Fibroblast of skin of right quadriceps (primary cell): ENCODE results near the gene TPGS1.

Experiments
- DNase-seq: peaks from one replicate; pipeline ENCODE4 v3.0.0-alpha.2; 2013

TPGS1 gene

DNA sequence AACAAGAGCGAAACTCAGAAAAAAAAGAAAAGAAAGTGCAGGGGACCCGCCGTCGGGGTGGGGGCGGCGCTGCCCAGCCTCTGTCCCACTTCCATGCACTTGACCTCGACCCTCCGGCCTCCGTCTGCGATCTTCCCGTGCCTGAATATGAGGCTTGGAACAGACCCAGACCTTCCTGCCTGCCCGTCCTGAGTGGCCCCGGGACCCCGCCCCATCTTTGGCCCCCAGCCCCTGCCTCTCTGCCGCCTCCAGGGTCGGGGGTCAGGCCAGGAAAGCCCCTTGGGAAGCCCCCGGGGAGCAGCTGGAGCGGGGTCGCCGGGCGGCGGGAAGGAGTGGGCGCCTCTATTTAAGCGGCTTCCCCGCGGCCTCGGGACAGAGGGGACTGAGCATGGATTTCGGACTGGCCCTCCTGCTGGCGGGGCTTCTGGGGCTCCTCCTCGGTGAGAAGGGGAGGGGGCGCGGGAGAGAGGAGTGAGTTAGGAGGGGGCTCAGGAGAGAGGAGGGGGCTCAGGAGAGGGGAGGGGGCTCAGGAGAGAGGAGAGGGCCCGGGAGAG is 11.1 kb upstream of the TPGS1 start, which contains the start of gene MADCAM1:
MADCAM1 (plus strand) TSS at position 375 of the 554 bp plus-strand sequence; CDS start at position 389, 14 bp downstream.
- DNase-seq: no peak

DNA sequence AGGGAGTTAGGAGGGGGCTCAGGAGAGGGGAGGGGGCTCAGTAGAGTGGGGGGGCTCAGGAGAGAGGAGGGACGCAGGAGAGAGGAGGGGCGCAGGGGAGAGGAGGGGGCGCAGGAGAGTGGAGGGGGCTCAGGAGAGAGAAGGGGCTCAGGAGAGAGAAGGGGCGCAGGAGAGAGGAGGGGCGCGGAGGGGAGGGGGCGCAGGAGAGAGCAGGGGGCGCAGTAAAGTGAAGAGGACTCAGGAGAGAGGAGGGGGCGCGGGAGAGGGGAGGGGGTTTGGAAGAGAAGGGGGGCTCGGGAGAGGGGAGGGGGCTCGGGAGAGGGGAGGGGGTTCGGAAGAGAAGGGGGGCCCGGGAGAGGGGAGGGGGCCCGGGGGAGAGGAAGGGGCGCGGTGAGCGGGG is 10.3 kb upstream of the TPGS1 start:
- no peak for DNase-seq

GRCh38 chr19:497491-497868 is 9.8 kb upstream of the TPGS1 start:
- no peak for DNase-seq

DNA sequence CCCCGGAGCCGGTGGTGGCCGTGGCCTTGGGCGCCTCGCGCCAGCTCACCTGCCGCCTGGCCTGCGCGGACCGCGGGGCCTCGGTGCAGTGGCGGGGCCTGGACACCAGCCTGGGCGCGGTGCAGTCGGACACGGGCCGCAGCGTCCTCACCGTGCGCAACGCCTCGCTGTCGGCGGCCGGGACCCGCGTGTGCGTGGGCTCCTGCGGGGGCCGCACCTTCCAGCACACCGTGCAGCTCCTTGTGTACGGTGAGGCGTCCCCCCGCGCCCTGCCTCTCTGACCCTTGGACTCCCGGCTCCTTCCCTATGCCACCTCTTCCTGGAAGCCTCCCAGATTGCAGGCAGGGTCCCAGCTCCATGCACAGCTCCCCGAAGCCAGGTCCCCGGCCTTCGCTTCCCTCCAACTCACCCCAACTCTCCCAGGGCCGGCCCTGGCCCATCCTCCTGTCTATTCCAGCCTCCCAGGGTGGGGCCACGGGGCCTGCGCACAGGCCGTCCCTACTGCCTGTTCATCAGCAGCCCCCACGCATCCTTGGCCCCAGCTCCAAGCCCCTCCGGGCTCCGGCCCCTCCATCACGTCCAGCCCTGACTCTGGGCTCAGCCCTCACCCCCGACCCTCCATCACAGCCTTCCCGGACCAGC is 9.3 kb upstream of the TPGS1 start:
- DNase-seq: no peak

GRCh38 chr19:498511-498891 is 8.8 kb upstream of the TPGS1 start:
- no peak for DNase-seq

DNA sequence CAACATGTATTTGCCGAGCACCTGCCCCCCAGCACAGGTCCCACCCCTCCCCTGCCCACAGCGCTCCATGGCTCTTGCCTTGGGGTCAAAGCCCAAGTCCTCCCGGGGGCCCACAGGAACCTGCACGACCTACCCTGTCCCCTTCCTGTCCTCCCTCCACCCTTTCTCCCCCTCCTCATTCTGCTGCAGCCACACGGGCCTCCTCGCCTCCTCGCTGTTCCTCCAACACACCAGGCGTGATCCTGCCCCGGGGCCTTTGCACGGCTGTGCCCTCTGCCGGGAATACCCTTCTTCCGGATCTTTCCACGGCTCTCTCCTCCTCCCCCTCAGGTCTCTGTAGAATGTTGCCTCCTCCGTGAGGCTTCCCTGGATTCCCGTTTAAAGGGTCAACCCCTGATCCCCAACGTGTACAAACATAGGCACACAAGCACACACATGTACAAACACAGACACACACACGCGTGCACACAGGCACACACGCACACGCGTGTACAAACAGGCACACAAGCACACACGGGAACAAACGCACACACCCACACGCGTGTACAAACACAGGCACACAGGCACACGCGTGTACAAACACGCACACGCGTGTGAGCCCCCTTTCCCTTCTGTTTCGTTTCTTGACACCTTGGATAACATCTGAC is 8.2 kb upstream of the TPGS1 start:
- DNase-seq: no peak

- no peak for DNase-seq
Measured at GRCh38 chr19:501646-502045, 5.7 kb upstream of the TPGS1 start.

- no peak for DNase-seq
Measured at GRCh38 chr19:504616-505015, 2.7 kb upstream of the TPGS1 start.

GRCh38 chr19:506404-507285 is 652 bp upstream of the TPGS1 start:
- peak; percentile 100 for DNase-seq

DNA sequence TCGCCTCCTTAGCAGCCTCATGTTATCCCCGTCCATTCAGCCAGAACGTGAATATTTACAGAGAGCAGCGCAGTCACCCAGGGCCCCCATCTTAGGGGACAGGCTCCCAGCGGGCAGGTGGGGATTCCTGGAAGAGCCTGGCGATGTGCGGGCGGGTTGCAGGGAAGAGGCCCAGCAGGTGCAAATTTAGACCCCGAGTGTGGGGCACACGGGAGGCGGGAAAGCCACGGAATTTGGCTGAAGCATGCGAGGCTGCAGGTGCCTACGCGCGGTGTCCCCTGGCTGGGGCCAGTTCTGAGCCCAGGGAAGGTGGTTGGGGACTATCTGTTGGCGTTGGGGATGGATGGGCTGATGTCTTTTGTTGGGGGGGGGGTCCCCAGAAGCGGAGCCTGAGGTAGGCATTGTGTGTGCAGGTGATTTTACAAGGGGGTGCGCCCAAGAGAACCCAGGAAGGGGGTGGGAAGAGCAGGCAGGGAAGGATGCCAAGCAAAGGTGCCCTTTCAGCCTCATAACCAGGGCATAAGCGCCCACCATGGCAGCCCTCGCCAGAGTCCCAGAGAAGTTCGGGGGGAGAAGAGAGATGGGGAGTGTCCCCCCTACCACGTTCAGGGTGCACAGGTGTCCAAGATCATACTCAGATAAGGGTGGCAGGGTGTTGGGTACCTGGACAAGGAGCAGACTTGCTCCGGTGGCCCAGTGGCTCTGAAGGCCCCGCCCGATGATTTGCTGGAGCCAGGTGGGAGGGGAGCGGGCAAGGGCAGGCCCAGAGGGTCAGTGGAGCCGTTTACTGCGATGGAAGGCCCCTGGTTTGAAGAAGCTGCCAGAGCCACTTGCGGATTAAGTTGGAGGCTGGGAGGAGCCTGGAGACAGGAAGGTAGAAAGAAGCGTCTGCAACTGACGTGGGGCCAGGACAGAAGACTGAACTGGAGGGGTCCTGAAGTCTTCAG is 1.2 kb downstream of the TPGS1 start:
- no peak for DNase-seq

DNA sequence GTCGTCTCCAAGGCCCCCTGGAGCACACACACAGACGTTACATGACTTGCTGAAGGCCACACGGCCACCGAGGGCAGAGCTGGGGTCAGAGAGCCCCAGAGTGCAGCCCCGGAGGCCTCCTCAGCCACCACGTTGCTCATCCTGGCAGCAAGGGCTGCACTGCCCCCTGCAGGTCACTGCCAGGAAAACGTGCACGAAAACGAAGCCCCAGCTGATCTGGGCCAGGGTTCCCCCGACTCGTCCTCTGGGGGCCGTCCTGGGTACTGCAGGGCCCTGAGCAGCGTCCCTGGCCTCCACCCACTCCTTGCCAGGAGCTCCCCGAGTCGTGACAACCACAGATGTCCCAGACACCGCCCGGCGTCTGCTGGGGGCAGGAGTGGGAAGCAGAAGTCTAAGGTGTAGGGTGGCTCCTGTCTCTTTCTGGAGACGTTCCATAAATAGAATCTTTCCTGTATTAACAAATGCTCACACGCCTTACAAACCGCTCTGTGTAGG is 3.4 kb downstream of the TPGS1 start:
- DNase-seq: peak; percentile 89

GRCh38 chr19:511101-511851 is 4.0 kb downstream of the TPGS1 start:
- DNase-seq: peak; percentile 85

GRCh38 chr19:512547-513365 is 5.5 kb downstream of the TPGS1 start:
- no peak for DNase-seq

DNA sequence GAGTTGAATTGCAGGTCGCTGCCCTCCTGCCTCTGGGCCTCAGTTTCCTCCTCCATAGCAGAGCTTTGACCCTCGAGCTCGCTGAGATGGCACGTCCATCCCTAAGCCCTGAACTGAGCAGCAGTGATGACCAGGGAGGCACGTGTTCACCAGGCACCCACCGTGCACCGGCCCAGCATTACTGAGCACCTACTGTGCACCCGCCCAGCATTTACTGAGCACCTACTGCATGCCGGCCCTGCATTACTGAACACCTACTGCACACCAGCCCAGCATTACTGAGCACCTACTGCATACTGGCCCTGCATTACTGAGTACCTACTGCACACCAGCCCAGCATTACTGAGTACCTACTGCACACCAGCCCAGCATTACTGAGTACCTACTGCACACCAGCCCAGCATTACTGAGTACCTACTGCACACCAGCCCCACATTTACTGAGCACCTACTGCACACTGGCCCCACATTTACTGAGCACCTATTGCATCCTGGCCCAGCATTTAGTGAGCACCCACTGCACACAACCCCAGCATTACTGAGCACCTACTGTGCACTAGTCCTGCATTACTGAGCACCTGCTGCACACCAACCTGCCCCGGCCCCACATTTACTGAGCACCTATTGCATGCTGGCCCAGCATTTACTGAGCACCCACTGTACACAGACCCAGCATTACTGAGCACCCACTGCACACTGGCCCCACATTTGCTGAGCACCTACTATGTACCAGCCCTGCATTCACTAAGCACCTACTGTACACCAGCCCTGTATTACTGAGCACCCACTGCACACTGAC is 6.3 kb downstream of the TPGS1 start:
- DNase-seq: no peak

GRCh38 chr19:514166-514663 is 6.9 kb downstream of the TPGS1 start:
- DNase-seq: no peak

- DNase-seq: peak; percentile 98
Measured at GRCh38 chr19:517721-518597, 10.7 kb downstream of the TPGS1 start.

DNA sequence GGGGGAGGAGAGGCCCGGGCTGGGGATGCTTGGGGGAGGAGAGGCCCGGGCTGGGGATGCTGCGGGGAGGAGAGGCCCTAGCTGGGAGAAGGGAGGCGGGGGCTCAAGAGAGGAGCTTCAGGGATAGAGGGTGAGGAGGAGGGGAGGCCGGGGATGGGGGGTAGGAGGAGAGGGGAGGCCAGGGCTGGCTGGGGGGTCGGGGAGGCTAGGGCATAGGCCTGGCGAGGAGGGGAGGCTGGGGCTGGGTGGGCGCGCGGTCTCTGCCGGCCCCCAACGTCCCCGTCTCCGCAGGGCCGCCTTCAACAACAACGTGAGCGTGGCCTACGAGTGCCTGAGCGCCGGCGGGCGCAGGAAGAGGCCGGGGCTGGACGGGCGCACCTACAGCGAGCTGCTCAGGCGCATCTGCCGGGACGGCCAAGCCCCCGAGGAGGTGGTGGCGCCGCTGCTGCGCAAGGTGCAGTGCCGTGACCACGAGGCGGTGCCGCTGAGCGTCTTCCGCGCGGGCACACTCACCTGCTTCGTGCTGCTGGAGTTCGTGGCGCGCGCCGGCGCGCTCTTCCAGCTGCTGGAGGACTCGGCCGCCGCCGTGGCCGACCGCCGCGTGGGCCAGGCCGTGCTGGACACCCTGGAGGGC is 11.4 kb downstream of the TPGS1 start:
- no peak for DNase-seq

DNA sequence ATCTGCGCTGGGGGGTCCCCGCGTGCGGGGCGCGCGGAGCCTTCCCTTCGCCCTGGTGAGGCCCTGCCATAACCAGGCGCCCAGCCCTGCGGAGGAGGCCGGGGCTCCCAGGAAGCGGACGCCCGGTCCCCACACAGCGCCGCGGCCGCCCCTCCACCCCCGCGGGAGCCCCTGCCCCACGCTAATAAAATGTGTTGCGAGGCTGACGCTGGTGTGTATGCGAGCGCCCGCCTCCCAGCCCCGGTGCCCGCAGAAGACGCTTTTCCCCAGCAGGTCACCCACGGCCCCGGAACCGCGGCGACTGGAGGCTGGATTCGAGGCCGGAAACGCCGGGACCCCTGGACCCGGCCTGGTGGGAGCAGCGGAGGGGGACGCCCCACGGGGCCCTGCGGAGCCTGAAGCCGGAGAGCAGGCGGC is 12.2 kb downstream of the TPGS1 start:
- no peak for DNase-seq
